ENCODE measurements around the gene DDX19B.
"Not testable (repeated sequence)": the region's sequence is repeated elsewhere in the genome, so short reads cannot be mapped to it uniquely, and the experiment has no call there.

The DDX19B gene

DNA sequence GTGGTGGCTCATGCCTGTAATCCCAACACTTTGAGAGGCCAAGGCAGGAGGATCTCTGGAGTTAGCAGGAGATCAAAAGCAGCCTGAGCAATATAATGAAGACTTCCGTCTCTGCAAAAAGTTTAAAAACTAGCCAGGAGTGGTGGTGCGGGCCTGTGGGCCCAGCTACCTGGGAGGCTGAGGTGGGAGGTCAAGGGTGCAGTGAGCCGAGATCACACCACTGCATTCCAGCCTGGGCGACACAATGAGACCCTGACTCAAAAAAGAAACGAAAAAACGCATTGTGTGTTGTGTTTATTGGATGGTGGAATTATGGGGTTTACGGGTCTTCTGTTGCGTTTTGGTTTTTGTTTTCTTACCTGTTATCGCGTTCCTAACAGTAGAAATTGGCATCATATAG, 46.9 kb downstream of the DDX19B start:
- TF ChIP-seq, protein P1, sequence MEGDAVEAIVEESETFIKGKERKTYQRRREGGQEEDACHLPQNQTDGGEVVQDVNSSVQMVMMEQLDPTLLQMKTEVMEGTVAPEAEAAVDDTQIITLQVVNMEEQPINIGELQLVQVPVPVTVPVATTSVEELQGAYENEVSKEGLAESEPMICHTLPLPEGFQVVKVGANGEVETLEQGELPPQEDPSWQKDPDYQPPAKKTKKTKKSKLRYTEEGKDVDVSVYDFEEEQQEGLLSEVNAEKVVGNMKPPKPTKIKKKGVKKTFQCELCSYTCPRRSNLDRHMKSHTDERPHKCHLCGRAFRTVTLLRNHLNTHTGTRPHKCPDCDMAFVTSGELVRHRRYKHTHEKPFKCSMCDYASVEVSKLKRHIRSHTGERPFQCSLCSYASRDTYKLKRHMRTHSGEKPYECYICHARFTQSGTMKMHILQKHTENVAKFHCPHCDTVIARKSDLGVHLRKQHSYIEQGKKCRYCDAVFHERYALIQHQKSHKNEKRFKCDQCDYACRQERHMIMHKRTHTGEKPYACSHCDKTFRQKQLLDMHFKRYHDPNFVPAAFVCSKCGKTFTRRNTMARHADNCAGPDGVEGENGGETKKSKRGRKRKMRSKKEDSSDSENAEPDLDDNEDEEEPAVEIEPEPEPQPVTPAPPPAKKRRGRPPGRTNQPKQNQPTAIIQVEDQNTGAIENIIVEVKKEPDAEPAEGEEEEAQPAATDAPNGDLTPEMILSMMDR (IDR thresholded peaks at IDR 0.05; ENCODE audit: low read depth, low read length), result no peak
- no peak for DNase-seq (ENCODE audit: extremely low read depth, low read depth)

DNA sequence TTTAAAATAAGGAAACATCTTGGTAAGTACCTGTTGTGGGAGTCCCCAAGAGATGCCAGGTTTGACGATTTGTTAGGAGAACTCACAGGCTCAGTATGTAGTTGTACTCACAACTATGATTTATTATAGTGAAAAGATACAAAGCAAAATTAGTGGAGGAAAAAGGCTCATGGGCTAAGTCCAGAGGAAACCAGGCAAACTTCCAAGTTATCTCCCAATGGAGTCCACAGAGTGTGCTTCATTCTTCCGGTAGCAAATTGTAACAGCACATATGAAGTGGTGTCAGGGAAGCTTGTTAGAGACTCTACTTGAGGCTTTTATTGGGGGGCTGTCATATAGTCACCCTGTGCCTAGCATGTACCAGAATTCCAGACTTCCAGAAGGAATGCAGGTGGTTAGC, 50.0 kb downstream of the DDX19B start:
- no peak for DNase-seq (ENCODE audit: extremely low read depth, low read depth)
- TF ChIP-seq, protein P1 (IDR thresholded peaks at IDR 0.05; ENCODE audit: low read depth, low read length), result no peak

DNA sequence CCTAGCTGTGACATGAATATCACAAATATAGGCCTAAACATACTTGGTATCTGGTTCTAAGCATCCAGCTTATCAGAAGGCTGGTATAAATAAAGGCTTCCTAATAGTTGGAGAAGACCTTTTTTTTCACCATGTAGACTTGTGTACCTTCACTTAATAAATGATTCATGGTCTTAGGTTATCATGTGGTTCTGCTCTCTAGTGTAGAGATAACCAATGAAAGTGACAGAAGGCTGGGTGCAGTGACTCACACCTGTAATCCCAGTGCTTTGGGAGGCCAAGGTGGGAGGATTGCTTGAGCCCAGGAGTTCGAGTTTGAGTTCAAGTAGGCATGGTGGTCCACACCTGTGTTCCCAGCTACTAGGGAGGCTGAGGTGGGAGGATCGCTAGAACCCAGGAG, 50.8 kb downstream of the DDX19B start:
- DNase-seq (ENCODE audit: extremely low read depth, low read depth), result no peak
- TF ChIP-seq, protein P1 (IDR thresholded peaks at IDR 0.05; ENCODE audit: low read depth, low read length), result no peak

DNA sequence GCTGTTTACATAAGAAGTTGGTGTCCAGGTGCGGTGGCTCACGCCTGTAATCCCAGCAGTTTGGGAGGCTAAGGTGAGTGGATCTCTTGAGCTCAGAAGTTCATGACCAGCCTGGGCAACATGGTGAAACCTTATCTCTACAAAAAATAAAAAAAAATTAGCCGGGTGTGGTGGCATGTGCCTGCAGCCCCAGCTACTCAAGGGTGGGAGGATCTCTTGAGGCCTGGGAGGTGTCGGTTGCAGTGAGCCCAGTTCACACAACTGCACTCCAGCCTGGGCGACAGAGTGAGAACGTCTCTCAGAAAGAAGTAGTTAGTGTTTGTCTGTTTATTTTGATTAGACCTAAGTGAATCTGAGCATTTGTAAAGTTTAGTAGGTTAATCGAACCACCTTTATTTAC, 60.6 kb downstream of the DDX19B start:
- TF ChIP-seq, protein P1 (IDR thresholded peaks at IDR 0.05; ENCODE audit: low read depth, low read length), result no peak

DNA sequence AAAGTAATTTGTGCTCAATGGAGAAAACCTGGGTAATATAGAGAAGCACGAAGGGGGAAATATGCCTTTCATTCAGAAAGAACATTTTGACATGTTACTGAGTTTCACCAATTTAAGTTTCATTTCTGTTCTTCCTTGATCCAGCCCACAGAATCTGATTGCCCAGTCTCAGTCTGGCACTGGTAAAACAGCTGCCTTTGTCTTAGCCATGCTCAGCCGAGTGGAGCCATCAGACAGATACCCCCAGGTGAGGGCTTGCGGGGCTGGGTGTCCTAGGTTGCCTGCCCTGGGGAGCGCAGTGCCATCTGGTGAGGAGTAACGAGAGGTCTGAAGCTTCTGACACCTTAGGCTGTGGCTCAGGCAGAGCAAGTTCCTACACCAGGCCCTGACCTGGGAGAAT, 65.4 kb downstream of the DDX19B start:
- no peak for DNase-seq (ENCODE audit: extremely low read depth, low read depth)

More for the DNA sequence above, 60.6 kb downstream of the DDX19B start:
- DNase-seq (ENCODE audit: extremely low read depth, low read depth), result no peak

DNA sequence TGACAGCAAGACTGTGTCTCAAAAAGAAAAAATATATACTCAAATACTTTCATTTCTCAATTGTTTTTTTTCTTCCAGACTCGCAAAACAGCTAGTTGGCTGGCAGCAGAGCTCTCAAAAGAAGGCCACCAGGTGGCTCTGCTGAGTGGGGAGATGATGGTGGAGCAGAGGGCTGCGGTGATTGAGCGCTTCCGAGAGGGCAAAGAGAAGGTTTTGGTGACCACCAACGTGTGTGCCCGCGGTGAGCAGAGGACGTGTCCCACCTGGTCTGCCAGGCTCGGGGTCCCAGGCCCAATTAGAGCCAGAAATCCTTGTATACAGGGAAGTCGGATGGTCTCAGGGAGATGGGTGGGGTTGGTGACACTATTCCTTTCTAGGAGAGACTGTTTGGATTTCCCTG, 71.2 kb downstream of the DDX19B start:
- TF ChIP-seq, protein P1 (IDR thresholded peaks at IDR 0.05; ENCODE audit: low read depth, low read length), result peak; percentile 66
- not testable (repeated sequence) for DNase-seq (ENCODE audit: extremely low read depth, low read depth)

More for the DNA sequence above, 65.4 kb downstream of the DDX19B start:
- TF ChIP-seq, protein P1 (IDR thresholded peaks at IDR 0.05; ENCODE audit: low read depth, low read length), result no peak

DNA sequence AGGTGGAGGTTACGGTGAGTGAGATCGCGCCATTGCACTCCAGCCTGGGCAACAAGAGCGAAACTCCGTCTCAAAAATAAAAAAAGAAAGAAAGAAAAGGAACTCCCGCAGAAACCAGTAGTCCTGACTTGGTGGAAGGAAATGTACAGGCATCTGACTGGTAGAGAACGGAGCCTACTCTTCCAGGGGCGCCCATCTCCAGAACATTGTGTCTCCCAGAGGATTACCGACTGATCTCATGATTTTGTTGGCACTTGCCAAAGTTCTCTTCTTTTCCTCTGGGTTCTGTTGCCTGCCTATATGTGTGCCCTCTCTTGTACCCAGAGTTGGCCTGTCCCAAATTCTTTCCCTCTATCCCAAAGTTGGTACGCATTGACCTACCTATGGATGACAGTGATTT, 71.9 kb downstream of the DDX19B start:
- DNase-seq (ENCODE audit: extremely low read depth, low read depth), result no peak
- TF ChIP-seq, protein P1 (IDR thresholded peaks at IDR 0.05; ENCODE audit: low read depth, low read length), result no peak
